PC-9 (cell line): Measurements from ENCODE around the gene BEND3. TPM values are rescaled to one million over a fixed set of nuclear protein-coding genes. Genes with fewer than 3 reads are reported as not detected.

Experiments used
- BruUV-seq: library from RNA; stranded (reverse); fragments of 400-500 nt; replicated peaks from 2 replicates; lab custom pipeline; 2021; lab: Mats Ljungman, UMichigan
- CTCF ChIA-PET: fragments of 300-600 bp; sonication (Branson Sonifier 250); formaldehyde crosslinking; loops from one replicate; lab custom pipeline; 2022; ENCODE audit warnings: antibody characterized with exemption; lab: Charles Lee
- POLR2A ChIA-PET: fragments of 300-600 bp; sonication (Branson Sonifier 250); formaldehyde crosslinking; loops from one replicate; lab custom pipeline; 2022; ENCODE audit warnings: antibody characterized with exemption; ENCODE audit not compliant: unreplicated experiment; lab: Charles Lee
- DNase-seq, 2 experiments: peaks; one replicate each; pipeline versions ENCODE4 v3.0.0 to v3.0.0-alpha.2; 2015 to 2022; ENCODE audit warnings: mixed read lengths in 1 of 2
- H2AFZ ChIP-seq: fragments of 200-600 bp; sonication (generic); 2 replicates; pipeline ENCODE4 v1.8.1; 2017; ENCODE audit warnings: antibody characterized with exemption
- H3F3A ChIP-seq: fragments of 200-600 bp; sonication (generic); 2 replicates; pipeline ENCODE4 v1.8.1; 2017; ENCODE audit warnings: antibody characterized with exemption, mild to moderate bottlenecking, low read depth; ENCODE audit not compliant: insufficient read depth
- H3K27ac ChIP-seq: fragments of 200-600 bp; sonication (generic); 2 replicates; pipeline ENCODE4 v1.6.1; 2016; ENCODE audit warnings: mixed run types
- H3K27me3 ChIP-seq: fragments of 200-600 bp; sonication (generic); 2 replicates; pipeline ENCODE4 v1.6.1; 2016; ENCODE audit warnings: low read depth, mixed run types; ENCODE audit not compliant: insufficient read depth
- H3K36me3 ChIP-seq: fragments of 200-600 bp; sonication (generic); 2 replicates; pipeline ENCODE4 v1.6.1; 2016; ENCODE audit warnings: low read depth, mixed run types
- H3K4me1 ChIP-seq: fragments of 200-600 bp; sonication (generic); replicated peaks from 2 replicates; pipeline ENCODE4 v1.6.1; 2016; ENCODE audit warnings: mixed run types; ENCODE audit not compliant: insufficient read depth
- H3K4me2 ChIP-seq: fragments of 200-600 bp; sonication (generic); 2 replicates; pipeline ENCODE4 v1.6.1; 2017; ENCODE audit warnings: mixed run types
- H3K4me3 ChIP-seq: fragments of 200-600 bp; sonication (generic); 2 replicates; pipeline ENCODE4 v1.6.1; 2016; ENCODE audit warnings: mixed run types
- H3K79me2 ChIP-seq: fragments of 200-600 bp; sonication (generic); 2 replicates; pipeline ENCODE4 v1.6.1; 2017; ENCODE audit warnings: low read depth, mixed run types
- H3K9me2 ChIP-seq: fragments of 200-600 bp; sonication (generic); 2 replicates; pipeline ENCODE4 v1.8.1; 2017; ENCODE audit warnings: mild to moderate bottlenecking; ENCODE audit not compliant: insufficient read depth
- H3K9me3 ChIP-seq: fragments of 200-600 bp; sonication (generic); 2 replicates; pipeline ENCODE4 v1.8.1; 2016; ENCODE audit warnings: low read depth; ENCODE audit not compliant: insufficient read depth
- H4K20me1 ChIP-seq: fragments of 200-600 bp; sonication (generic); 2 replicates; pipeline ENCODE4 v1.8.1; 2017; ENCODE audit not compliant: insufficient read depth
- EZH2 ChIP-seq: fragments of 200-600 bp; sonication (generic); IDR thresholded peaks from 2 replicates; pipeline ENCODE4 v1.8.0; 2017; ENCODE audit warnings: antibody characterized with exemption, low read depth
- intact Hi-C: fragments of 100-400 bp; cut with micrococcal nuclease; formaldehyde crosslinking; loops from one replicate; pipeline ENCODE4 v1.10.0; 2022; ENCODE audit not compliant: unreplicated experiment
- total RNA-seq: library from RNA; stranded (reverse); gene quantifications from 2 replicates; pipeline ENCODE4 v1.2.3, GENCODE V29; 2021
- TF ChIP-seq, protein P1 (sequence below): fragments of 200-600 bp; sonication (generic); conservative IDR thresholded peaks from 2 replicates; pipeline ENCODE4 v1.6.1; 2017; ENCODE audit warnings: mixed run types, antibody characterized with exemption, mild to moderate bottlenecking, moderate library complexity

Gene BEND3
- total RNA-seq, 1 experiment from 2014 or later, result 3.4 TPM

DNA sequence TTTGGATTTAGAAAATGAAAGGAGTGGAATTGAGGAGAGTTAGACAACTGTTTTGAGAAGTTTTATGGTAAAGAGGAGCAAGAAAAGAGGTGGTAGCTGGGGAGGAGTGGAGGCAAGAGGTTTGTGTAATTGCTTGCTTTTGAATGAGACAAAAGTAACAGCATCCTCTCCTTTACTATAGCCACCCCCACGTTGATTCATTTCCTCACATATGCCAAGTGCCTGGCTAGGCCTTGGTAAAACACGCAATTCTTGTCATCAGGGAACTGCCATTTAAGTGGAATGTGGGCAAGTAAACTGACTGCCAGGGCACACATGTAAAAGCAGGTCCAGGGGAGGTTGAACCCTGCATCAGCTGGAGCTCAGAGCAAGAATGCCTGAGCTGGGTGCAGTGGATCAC, 83.3 kb downstream of the BEND3 start:
- BruUV-seq, result no TSS peak
- Histone ChIP-seq H3K79me2 (peaks cover 17% of the 10 kb centered on the region), H3K4me1 (peaks cover 17% of the 10 kb centered on the region; the same call in 1 of the 2 replicates), H3K36me3 (no peaks in the 10 kb centered on the region), H3K27me3 (no peaks in the 10 kb centered on the region), H3K4me2 (no peak overlapping the region), H3K4me3 (no peak overlapping the region), H3K27ac (no peak overlapping the region), H4K20me1 (no peaks in the 10 kb centered on the region), H2AFZ (no peak overlapping the region), H3F3A (peaks cover 8% of the 10 kb centered on the region), H3K9me3 (no peaks in the 10 kb centered on the region), H3K9me2 (no peaks in the 10 kb centered on the region)
- POLR2A ChIA-PET, result no interaction called here
- DNase-seq, result no peak
- CTCF ChIA-PET, result no interaction called here
- intact Hi-C loops, result no loop called here
- TF ChIP-seq, protein P1, sequence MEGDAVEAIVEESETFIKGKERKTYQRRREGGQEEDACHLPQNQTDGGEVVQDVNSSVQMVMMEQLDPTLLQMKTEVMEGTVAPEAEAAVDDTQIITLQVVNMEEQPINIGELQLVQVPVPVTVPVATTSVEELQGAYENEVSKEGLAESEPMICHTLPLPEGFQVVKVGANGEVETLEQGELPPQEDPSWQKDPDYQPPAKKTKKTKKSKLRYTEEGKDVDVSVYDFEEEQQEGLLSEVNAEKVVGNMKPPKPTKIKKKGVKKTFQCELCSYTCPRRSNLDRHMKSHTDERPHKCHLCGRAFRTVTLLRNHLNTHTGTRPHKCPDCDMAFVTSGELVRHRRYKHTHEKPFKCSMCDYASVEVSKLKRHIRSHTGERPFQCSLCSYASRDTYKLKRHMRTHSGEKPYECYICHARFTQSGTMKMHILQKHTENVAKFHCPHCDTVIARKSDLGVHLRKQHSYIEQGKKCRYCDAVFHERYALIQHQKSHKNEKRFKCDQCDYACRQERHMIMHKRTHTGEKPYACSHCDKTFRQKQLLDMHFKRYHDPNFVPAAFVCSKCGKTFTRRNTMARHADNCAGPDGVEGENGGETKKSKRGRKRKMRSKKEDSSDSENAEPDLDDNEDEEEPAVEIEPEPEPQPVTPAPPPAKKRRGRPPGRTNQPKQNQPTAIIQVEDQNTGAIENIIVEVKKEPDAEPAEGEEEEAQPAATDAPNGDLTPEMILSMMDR, result no peak
- TF ChIP-seq EZH2, result no peak

GRCh38 chr6:107030151-107030550, 85.2 kb downstream of the BEND3 start:
- DNase-seq, result no peak
- Histone ChIP-seq H3K4me2 (no peak overlapping the region), H2AFZ (no peak overlapping the region), H3K27ac (no peak overlapping the region), H3K4me1 (peaks cover 17% of the 10 kb centered on the region; the same call in 1 of the 2 replicates), H3K4me3 (no peak overlapping the region), H4K20me1 (no peaks in the 10 kb centered on the region), H3F3A (peaks cover 8% of the 10 kb centered on the region), H3K9me2 (no peaks in the 10 kb centered on the region), H3K9me3 (no peaks in the 10 kb centered on the region), H3K36me3 (no peaks in the 10 kb centered on the region), H3K27me3 (no peaks in the 10 kb centered on the region), H3K79me2 (peaks cover 17% of the 10 kb centered on the region)
- TF ChIP-seq, protein P1, result no peak
- TF ChIP-seq EZH2, result no peak
- CTCF ChIA-PET, result no interaction called here
- intact Hi-C loops, result no loop called here
- POLR2A ChIA-PET, result no interaction called here
- BruUV-seq, result no TSS peak

- Histone ChIP-seq H3K36me3 (no peaks in the 10 kb centered on the region), H4K20me1 (no peaks in the 10 kb centered on the region), H3K79me2 (peaks cover 17% of the 10 kb centered on the region), H3K4me3 (no peak overlapping the region), H3K9me2 (no peaks in the 10 kb centered on the region), H3K27ac (no peak overlapping the region), H3K27me3 (no peaks in the 10 kb centered on the region), H3K4me2 (no peak overlapping the region), H3K4me1 (peaks cover 12% of the 10 kb centered on the region), H2AFZ (peak overlapping the region; percentile 70; the same call in 1 of the 2 replicates), H3F3A (peaks cover 8% of the 10 kb centered on the region), H3K9me3 (no peaks in the 10 kb centered on the region)
- BruUV-seq, result no TSS peak
- ChIA-PET POLR2A (no interaction called here), CTCF (interaction anchor here (0.7 kb wide), 1 partner anchor 667 kb away, joined by 3 read pairs; no protein-coding TSS in a partner anchor)
- DNase-seq, result no peak
- intact Hi-C loops, result no loop called here
- TF ChIP-seq, protein P1, result no peak
- no peak for TF ChIP-seq EZH2
Measured at GRCh38 chr6:107026965-107027364, 88.3 kb downstream of the BEND3 start.
